ENCODE measurements around the gene BABAM1. TPM values are rescaled to one million over a fixed set of nuclear protein-coding genes. Genes with fewer than 3 reads are reported as not detected.

BABAM1 gene
- total and polyA plus RNA-seq, 9 of the 15 experiments (the other 6 are each of a cell fraction or from before 2014, with no cell fraction given) = 14.7 to 160 (median 113) TPM

DNA sequence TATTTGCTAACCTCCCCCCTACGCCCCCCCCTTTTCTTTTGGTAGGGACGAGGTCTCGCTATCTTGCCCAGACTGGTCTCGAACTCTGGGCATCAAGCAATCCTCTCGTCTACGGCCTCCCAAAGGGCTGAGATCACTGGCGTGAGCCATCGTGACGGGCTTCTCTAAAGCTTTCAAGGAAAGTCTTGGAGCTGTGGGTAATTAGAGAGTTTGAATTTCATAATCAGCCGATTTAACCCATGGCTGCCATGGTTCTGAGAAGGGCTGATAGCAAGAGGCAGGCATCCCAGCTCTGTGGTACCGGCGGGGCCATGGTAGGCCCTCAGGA is 36.7 kb downstream of the BABAM1 start:
- Histone ChIP-seq H3K4me1 (replicated peaks in 1 of 2; ENCODE audit: control insufficient read depth in 2 of 2, insufficient read depth in 2 of 2, low read length in 2 of 2) (peaks cover 26 to 64% of the 10 kb centered on the region in 2 experiments; a peak in 4 of 5 replicates), H3K9me3 (replicated peaks; ENCODE audit: control insufficient read depth, insufficient read depth, low read depth, low read length) (no peaks in the 10 kb centered on the region; the same call in 1 of the 2 replicates), H3K9ac (ENCODE audit: insufficient read depth in 1 of 2, low read depth in 2 of 2, low read length in 2 of 2) (peak overlapping the region in 1 of 2 experiments; percentile 47; a peak in 2 of 4 replicates), H3K4me2 (ENCODE audit: insufficient read depth, low read length) (peak overlapping the region; percentile 62), H3K4me3 (no peak overlapping the region), H3K27me3 (ENCODE audit: control insufficient read depth in 2 of 2, insufficient read depth in 2 of 2, low read length in 2 of 2) (no peaks in the 10 kb centered on the region), H4K20me1 (replicated peaks; ENCODE audit: control insufficient read depth, insufficient read depth, low read length) (no peaks in the 10 kb centered on the region), H3K9me1 (ENCODE audit: control insufficient read depth, insufficient read depth, low read length) (no peaks in the 10 kb centered on the region), H3K79me2 (ENCODE audit: control insufficient read depth, insufficient read depth, low read length) (peaks cover 31% of the 10 kb centered on the region), H2AFZ (ENCODE audit: low read depth, low read length) (peak overlapping the region; percentile 84), H3K27ac (ENCODE audit: extremely low read depth, low read depth, low read length) (peak overlapping the region; percentile 32), H3K36me3 (ENCODE audit: control insufficient read depth, insufficient read depth, low read length) (peaks cover 15% of the 10 kb centered on the region)
- WGBS (ENCODE audit: insufficient coverage, low coverage, missing lambda C conversion rate) = 61% methylated on average over 12 of the region's 12 CpGs
- in situ Hi-C loops (cut with MboI) (no loop called here), intact Hi-C loops (cut with micrococcal nuclease) (no loop called here)
- ChIA-PET POLR2A (interaction anchor here (0.6 to 1.6 kb wide), 6 partner anchors 9 to 273 kb away, joined by 3 to 5 read pairs (median 4); partner anchors contain the start of gene BABAM1), CTCF (ENCODE audit: low intra/inter-chr PET ratio) (interaction anchor here (0.6 to 1.1 kb wide), 2 partner anchors 11 to 87 kb away, joined by 3 to 6 read pairs; no protein-coding TSS in a partner anchor)
- FAIRE-seq (no peak), ATAC-seq (no peak), DNase-seq (ENCODE audit: extremely low read depth in 1 of 4, low spot score in 3 of 4) (no peak)
- no TSS peak for BruUV-seq (replicated peaks)
- TF ChIP-seq, protein P1, sequence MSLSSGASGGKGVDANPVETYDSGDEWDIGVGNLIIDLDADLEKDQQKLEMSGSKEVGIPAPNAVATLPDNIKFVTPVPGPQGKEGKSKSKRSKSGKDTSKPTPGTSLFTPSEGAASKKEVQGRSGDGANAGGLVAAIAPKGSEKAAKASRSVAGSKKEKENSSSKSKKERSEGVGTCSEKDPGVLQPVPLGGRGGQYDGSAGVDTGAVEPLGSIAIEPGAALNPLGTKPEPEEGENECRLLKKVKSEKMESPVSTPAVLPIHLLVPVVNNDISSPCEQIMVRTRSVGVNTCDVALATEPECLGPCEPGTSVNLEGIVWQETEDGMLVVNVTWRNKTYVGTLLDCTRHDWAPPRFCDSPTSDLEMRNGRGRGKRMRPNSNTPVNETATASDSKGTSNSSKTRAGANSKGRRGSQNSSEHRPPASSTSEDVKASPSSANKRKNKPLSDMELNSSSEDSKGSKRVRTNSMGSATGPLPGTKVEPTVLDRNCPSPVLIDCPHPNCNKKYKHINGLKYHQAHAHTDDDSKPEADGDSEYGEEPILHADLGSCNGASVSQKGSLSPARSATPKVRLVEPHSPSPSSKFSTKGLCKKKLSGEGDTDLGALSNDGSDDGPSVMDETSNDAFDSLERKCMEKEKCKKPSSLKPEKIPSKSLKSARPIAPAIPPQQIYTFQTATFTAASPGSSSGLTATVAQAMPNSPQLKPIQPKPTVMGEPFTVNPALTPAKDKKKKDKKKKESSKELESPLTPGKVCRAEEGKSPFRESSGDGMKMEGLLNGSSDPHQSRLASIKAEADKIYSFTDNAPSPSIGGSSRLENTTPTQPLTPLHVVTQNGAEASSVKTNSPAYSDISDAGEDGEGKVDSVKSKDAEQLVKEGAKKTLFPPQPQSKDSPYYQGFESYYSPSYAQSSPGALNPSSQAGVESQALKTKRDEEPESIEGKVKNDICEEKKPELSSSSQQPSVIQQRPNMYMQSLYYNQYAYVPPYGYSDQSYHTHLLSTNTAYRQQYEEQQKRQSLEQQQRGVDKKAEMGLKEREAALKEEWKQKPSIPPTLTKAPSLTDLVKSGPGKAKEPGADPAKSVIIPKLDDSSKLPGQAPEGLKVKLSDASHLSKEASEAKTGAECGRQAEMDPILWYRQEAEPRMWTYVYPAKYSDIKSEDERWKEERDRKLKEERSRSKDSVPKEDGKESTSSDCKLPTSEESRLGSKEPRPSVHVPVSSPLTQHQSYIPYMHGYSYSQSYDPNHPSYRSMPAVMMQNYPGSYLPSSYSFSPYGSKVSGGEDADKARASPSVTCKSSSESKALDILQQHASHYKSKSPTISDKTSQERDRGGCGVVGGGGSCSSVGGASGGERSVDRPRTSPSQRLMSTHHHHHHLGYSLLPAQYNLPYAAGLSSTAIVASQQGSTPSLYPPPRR (CRISPR knock-in tag; IDR thresholded peaks at IDR 0.05; ENCODE audit: borderline replicate concordance) = no peak
- TF ChIP-seq ARID1B (IDR thresholded peaks at IDR 0.05) (no peak), ATF7 (IDR thresholded peaks at IDR 0.05) (no peak), ZC3H11A (IDR thresholded peaks at IDR 0.05; ENCODE audit: low read depth, low read length) (no peak), FOXM1 (IDR thresholded peaks at IDR 0.05; ENCODE audit: low read depth) (no peak), FOXM1 (CRISPR knock-in tag; IDR thresholded peaks at IDR 0.05; ENCODE audit: low read depth) (no peak)
- TF ChIP-seq, protein P2, sequence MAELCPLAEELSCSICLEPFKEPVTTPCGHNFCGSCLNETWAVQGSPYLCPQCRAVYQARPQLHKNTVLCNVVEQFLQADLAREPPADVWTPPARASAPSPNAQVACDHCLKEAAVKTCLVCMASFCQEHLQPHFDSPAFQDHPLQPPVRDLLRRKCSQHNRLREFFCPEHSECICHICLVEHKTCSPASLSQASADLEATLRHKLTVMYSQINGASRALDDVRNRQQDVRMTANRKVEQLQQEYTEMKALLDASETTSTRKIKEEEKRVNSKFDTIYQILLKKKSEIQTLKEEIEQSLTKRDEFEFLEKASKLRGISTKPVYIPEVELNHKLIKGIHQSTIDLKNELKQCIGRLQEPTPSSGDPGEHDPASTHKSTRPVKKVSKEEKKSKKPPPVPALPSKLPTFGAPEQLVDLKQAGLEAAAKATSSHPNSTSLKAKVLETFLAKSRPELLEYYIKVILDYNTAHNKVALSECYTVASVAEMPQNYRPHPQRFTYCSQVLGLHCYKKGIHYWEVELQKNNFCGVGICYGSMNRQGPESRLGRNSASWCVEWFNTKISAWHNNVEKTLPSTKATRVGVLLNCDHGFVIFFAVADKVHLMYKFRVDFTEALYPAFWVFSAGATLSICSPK (IDR thresholded peaks at IDR 0.05; ENCODE audit: borderline replicate concordance) = no peak

Measured in K562 (cell line).